ENCODE results near the gene TSHZ2.
"Not testable (repeated sequence)": the region's sequence is repeated elsewhere in the genome, so short reads cannot be mapped to it uniquely, and the experiment has no call there.

The TSHZ2 gene

DNA sequence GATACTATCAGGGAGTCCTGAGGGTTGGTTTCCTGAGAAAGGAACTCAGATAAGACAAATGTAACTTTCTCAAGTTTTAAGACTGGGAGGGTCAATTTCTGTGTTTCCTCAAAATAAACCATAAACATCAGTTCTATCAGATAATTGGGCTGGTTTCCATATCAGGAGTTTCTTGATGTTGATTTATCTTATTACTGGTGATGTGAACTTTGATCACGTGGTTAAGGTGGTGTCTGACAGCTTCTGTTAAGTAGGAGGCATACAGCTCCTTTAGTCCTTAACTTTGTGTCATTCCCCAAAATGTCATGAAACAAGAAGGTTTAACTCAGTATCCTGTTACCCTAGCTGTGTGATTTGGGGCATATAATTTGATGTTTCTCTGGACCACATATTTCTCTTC, 476.3 kb downstream of the TSHZ2 start:
- no peak overlapping the region for H3K9ac ChIP-seq (ENCODE audit: low read length)
- H3K9me3 ChIP-seq (ENCODE audit: low read length), result no peaks in the 10 kb centered on the region
- no peaks in the 10 kb centered on the region for H3K27me3 ChIP-seq (ENCODE audit: control insufficient read depth in 1 of 2, insufficient read depth in 2 of 2, low read length in 2 of 2)
- H3K4me1 ChIP-seq (ENCODE audit: insufficient read depth, low read length), result peaks cover 5% of the 10 kb centered on the region
- no peaks in the 10 kb centered on the region for H3K36me3 ChIP-seq (ENCODE audit: insufficient read depth, low read length)
- no peak overlapping the region for H3K4me3 ChIP-seq (ENCODE audit: low read depth in 1 of 2, low read length in 2 of 2)
- no peak overlapping the region for H3K27ac ChIP-seq (ENCODE audit: low read depth, low read length)

DNA sequence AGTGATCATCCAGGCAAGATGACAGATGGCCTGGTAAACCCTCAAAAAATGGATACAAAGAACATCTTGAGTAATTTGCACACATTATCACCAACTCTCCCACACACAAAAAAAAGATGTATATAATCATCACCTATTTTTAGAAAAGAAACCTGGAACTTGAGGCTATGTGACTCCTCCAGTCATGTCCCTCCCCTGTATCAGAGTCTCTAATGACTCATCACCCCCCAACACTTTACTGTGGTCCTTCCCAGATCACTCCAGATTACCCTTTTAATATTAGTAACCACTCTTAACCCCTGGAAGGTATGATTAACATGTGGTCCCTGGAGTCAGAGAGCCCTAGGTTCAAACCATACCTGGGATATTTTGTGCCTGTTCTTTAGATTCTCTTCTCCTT, 476.7 kb downstream of the TSHZ2 start:
- Histone ChIP-seq H3K27me3 (ENCODE audit: control insufficient read depth in 1 of 2, insufficient read depth in 2 of 2, low read length in 2 of 2) (no peaks in the 10 kb centered on the region), H3K9ac (ENCODE audit: low read length) (no peak overlapping the region), H3K27ac (ENCODE audit: low read depth, low read length) (no peak overlapping the region), H3K4me1 (ENCODE audit: insufficient read depth, low read length) (peaks cover 5% of the 10 kb centered on the region), H3K36me3 (ENCODE audit: insufficient read depth, low read length) (no peaks in the 10 kb centered on the region), H3K9me3 (ENCODE audit: low read length) (no peaks in the 10 kb centered on the region), H3K4me3 (ENCODE audit: low read depth in 1 of 2, low read length in 2 of 2) (no peak overlapping the region)

DNA sequence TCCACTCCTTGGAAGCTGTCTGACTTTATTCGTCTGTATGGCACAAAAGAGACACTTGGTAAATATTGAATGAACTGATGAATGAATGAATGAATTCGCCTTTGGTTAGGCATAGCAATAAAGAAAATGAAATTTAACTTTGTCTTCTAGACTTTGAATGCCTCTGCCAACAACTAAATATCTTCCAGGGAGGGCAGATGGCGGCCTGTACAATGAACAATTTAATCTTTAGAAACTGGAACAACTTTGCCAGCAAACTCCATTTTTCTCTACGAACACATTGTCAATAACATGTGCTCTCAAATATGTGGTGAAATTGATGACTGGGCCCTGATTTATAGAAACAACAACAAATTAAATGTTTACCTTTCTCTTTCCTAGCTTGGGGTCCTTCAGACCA, 480.9 kb downstream of the TSHZ2 start:
- no peak overlapping the region for H3K27ac ChIP-seq (ENCODE audit: low read depth, low read length)
- no peaks in the 10 kb centered on the region for H3K27me3 ChIP-seq (ENCODE audit: control insufficient read depth in 1 of 2, insufficient read depth in 2 of 2, low read length in 2 of 2)
- no peak overlapping the region for H3K9ac ChIP-seq (ENCODE audit: low read length)
- H3K36me3 ChIP-seq (ENCODE audit: insufficient read depth, low read length), result no peaks in the 10 kb centered on the region
- no peaks in the 10 kb centered on the region for H3K9me3 ChIP-seq (ENCODE audit: low read length)
- no peak overlapping the region for H3K4me3 ChIP-seq (ENCODE audit: low read depth in 1 of 2, low read length in 2 of 2)
- no peaks in the 10 kb centered on the region for H3K4me1 ChIP-seq (ENCODE audit: insufficient read depth, low read length)

DNA sequence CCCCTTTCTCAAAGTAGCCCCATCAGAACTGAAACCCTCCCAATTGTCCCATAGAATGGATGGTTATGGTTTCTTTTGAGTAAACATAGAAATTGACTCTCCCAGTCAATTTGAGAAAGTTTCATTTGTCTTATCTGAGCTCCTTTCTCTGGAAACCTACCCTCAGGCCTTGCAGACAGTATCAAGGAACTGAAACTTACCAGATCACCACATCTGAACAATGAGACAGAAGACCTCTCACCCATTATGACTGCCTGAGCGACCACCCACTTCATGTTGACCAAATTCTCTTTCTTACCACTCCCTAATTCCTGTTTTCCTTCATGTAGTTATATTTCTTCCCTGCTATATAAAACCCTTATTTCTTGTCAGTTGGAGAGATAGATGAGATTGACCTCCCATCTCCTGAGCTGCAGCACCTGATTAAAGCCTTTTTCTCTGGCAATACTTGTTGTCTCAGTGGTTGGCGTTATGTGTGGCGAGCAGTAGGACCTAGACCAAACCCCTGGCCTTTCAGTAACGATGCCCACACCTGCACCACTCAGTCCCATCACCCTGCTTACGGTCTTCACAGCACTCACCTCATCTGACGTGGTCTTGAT, 482.6 kb downstream of the TSHZ2 start:
- Histone ChIP-seq H3K4me3 (ENCODE audit: low read depth in 1 of 2, low read length in 2 of 2) (no peak overlapping the region), H3K36me3 (ENCODE audit: insufficient read depth, low read length) (no peaks in the 10 kb centered on the region), H3K27me3 (ENCODE audit: control insufficient read depth in 1 of 2, insufficient read depth in 2 of 2, low read length in 2 of 2) (no peaks in the 10 kb centered on the region), H3K9ac (ENCODE audit: low read length) (no peak overlapping the region), H3K9me3 (ENCODE audit: low read length) (no peaks in the 10 kb centered on the region), H3K4me1 (ENCODE audit: insufficient read depth, low read length) (no peaks in the 10 kb centered on the region), H3K27ac (ENCODE audit: low read depth, low read length) (no peak overlapping the region)

DNA sequence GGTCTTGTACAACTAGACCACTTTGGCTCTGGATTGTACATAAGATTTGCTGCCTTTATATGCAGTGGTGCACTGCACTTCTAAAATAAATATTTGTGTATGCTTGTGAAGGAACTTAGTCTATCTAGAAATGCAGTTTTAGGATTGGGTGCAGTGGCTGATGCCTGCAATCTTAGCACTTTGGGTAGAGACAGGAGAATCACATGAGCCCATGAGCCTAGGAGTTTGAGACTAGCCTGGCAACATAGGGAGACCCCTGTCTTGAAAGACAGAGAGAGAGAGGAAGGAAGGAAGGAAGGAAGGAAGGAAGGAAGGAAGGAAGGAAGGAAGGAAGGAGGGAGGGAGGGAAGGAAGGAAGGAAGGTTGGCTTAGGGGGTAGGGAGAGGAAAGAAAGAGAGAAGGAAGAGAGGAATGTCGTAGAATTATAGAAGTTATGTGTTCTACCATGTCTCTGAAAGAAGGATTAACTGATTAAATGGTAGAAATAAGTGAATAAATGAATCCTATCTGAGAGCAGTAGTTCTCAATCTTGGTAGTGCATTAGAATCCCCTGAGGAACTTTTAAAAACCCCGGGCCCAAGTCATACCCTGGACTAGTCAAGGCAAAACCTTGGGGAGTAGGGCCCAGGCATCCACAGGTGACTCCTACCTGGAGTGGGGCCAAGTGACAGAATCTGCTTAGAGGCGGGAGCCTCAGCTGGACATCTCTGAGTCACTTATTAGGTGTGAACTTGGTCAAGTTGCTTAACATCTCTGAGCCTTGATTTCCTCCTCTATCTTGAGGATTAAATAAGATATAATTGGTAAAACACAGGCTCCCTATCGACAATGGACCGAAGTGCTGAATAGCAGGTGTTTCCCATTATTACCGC, 491.2 kb downstream of the TSHZ2 start:
- H3K9ac ChIP-seq (ENCODE audit: low read length), result no peak overlapping the region
- H3K9me3 ChIP-seq (ENCODE audit: low read length), result no peaks in the 10 kb centered on the region
- H3K27ac ChIP-seq (ENCODE audit: low read depth, low read length), result no peak overlapping the region
- H3K27me3 ChIP-seq (ENCODE audit: control insufficient read depth in 1 of 2, insufficient read depth in 2 of 2, low read length in 2 of 2), result no peaks in the 10 kb centered on the region
- H3K4me1 ChIP-seq (ENCODE audit: insufficient read depth, low read length), result peaks cover 10% of the 10 kb centered on the region
- H3K4me3 ChIP-seq (ENCODE audit: low read depth in 1 of 2, low read length in 2 of 2), result no peak overlapping the region
- H3K36me3 ChIP-seq (ENCODE audit: insufficient read depth, low read length), result no peaks in the 10 kb centered on the region

DNA sequence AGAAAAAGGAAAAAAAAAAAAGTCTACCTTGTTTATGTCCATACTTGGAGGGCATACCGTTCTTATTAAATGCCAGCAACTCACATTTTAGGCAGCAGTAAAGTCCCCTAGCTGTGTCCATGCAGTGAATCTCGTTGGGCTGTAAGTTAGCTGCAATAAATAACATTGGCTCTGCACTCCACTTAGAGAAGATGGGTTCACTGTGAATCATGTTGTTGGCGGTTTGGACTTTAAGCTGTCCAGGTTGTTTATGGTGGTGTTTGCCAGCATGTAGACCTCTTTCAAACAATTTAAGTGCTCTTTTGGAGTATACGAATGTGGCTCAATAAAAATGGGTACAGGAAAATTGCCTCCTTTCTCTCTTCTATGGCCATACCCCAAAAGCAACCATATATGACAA, 494.1 kb downstream of the TSHZ2 start:
- Histone ChIP-seq H3K27ac (ENCODE audit: low read depth, low read length) (no peak overlapping the region), H3K27me3 (ENCODE audit: control insufficient read depth in 1 of 2, insufficient read depth in 2 of 2, low read length in 2 of 2) (no peaks in the 10 kb centered on the region), H3K9me3 (ENCODE audit: low read length) (no peaks in the 10 kb centered on the region), H3K9ac (ENCODE audit: low read length) (no peak overlapping the region), H3K4me1 (ENCODE audit: insufficient read depth, low read length) (peaks cover 10% of the 10 kb centered on the region), H3K36me3 (ENCODE audit: insufficient read depth, low read length) (no peaks in the 10 kb centered on the region), H3K4me3 (ENCODE audit: low read depth in 1 of 2, low read length in 2 of 2) (no peak overlapping the region)

DNA sequence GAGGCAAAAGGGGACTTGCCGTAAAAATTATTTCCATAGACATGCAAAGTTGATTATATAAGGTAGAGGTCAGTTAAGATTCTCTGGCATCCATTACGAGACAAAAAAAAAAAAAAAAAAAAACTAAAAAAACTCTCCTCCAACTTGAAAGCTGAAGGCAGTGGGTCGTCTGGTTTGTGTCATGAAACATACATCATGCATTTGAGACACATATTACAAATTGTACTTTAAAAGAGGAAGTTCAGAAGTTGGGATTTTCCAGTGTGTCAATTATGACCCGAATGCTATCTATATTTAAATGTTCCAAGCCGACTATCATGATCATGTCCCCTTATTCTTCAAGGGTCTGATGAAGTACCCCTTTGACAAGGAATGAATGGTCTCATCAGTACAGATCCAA, 496.4 kb downstream of the TSHZ2 start:
- Histone ChIP-seq H3K9me3 (ENCODE audit: low read length) (no peaks in the 10 kb centered on the region), H3K36me3 (ENCODE audit: insufficient read depth, low read length) (no peaks in the 10 kb centered on the region), H3K27me3 (ENCODE audit: control insufficient read depth in 1 of 2, insufficient read depth in 2 of 2, low read length in 2 of 2) (no peaks in the 10 kb centered on the region), H3K9ac (ENCODE audit: low read length) (no peak overlapping the region), H3K27ac (ENCODE audit: low read depth, low read length) (no peak overlapping the region), H3K4me3 (ENCODE audit: low read depth in 1 of 2, low read length in 2 of 2) (no peak overlapping the region), H3K4me1 (ENCODE audit: insufficient read depth, low read length) (peaks cover 10% of the 10 kb centered on the region)

DNA sequence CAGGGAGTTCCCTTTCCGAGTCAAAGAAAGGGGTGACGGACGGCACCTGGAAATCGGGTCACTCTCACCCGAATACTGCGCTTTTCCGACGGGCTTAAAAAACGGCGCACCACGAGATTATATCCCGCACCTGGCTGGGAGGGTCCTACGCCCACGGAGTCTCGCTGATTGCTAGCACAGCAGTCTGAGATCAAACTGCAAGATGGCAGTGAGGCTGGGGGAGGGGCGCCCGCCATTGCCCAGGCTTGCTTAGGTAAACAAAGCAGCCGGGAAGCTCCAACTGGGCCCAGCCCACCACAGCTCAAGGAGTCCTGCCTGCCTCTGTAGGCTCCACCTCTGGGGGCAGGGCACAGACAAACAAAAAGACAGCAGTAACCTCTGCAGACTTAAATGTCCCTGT, 500.7 kb downstream of the TSHZ2 start:
- H3K36me3 ChIP-seq (ENCODE audit: insufficient read depth, low read length); H3K27ac ChIP-seq (ENCODE audit: low read depth, low read length); H3K9ac ChIP-seq (ENCODE audit: low read length); H3K4me3 ChIP-seq (ENCODE audit: low read depth in 1 of 2, low read length in 2 of 2); H3K27me3 ChIP-seq (ENCODE audit: control insufficient read depth in 1 of 2, insufficient read depth in 2 of 2, low read length in 2 of 2); H3K9me3 ChIP-seq (ENCODE audit: low read length); H3K4me1 ChIP-seq (ENCODE audit: insufficient read depth, low read length): not testable (repeated sequence)

DNA sequence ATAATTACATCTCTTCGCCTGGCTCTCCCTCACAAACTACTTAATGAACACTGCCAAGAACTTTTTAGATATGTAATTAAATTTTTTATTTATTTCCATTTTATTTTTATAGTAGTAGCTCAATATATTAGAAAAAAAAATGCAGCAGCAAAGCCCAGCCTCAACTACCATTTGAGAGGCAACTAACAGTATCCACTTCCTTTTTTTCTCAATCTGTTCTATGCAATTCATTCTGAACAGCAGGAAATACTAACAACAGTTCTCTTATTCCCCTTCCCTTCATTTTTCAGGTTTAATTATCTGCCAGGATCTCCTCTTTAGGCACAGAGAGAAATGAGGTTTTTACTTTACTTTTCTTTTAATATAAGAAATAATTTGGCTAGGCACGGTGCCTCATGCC, 508.8 kb downstream of the TSHZ2 start:
- H3K27ac ChIP-seq (ENCODE audit: low read depth, low read length), result no peak overlapping the region
- H3K27me3 ChIP-seq (ENCODE audit: control insufficient read depth in 1 of 2, insufficient read depth in 2 of 2, low read length in 2 of 2), result no peaks in the 10 kb centered on the region
- H3K9me3 ChIP-seq (ENCODE audit: low read length), result no peaks in the 10 kb centered on the region
- H3K9ac ChIP-seq (ENCODE audit: low read length), result no peak overlapping the region
- H3K4me1 ChIP-seq (ENCODE audit: insufficient read depth, low read length), result no peaks in the 10 kb centered on the region
- H3K36me3 ChIP-seq (ENCODE audit: insufficient read depth, low read length), result no peaks in the 10 kb centered on the region
- H3K4me3 ChIP-seq (ENCODE audit: low read depth in 1 of 2, low read length in 2 of 2), result no peak overlapping the region

DNA sequence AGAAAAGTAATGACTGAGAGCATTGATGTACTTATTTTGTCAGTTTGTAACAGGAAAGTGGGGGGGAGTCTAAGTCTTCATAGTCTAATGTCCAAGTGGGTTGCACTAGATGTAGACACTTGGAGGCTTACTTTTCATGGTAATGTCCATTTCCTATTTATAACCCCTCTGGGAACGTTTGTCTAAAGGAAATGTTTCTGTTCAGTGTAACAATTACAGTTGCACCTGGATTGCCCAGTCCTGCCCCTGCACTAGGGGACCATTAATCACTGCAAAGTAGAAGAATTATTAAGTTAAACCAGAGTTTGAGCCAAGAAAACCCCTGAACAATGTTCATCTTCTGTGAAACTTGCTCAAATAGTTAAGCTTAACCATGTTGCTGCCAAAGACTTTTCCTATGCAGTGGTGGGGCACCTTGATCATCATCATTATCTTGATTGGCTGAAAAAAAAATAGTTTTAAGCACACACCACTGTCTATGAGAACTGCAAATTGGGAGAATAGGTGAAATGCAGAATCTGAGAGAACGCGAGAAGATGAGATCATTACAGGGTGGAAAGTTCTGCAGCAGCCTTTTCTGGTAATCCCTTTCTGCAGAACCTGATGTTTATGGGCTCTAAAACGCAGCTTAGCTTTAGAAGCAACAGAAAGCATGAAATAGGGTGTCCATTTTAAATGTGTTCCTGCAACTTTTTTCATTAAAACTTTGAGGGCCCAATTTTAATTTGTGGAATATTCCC, 515.5 kb downstream of the TSHZ2 start:
- H3K27me3 ChIP-seq (ENCODE audit: control insufficient read depth in 1 of 2, insufficient read depth in 2 of 2, low read length in 2 of 2), result no peaks in the 10 kb centered on the region
- no peak overlapping the region for H3K4me3 ChIP-seq (ENCODE audit: low read depth in 1 of 2, low read length in 2 of 2)
- H3K27ac ChIP-seq (ENCODE audit: low read depth, low read length), result no peak overlapping the region
- H3K36me3 ChIP-seq (ENCODE audit: insufficient read depth, low read length), result no peaks in the 10 kb centered on the region
- H3K4me1 ChIP-seq (ENCODE audit: insufficient read depth, low read length), result no peaks in the 10 kb centered on the region
- no peak overlapping the region for H3K9ac ChIP-seq (ENCODE audit: low read length)
- H3K9me3 ChIP-seq (ENCODE audit: low read length), result no peaks in the 10 kb centered on the region

DNA sequence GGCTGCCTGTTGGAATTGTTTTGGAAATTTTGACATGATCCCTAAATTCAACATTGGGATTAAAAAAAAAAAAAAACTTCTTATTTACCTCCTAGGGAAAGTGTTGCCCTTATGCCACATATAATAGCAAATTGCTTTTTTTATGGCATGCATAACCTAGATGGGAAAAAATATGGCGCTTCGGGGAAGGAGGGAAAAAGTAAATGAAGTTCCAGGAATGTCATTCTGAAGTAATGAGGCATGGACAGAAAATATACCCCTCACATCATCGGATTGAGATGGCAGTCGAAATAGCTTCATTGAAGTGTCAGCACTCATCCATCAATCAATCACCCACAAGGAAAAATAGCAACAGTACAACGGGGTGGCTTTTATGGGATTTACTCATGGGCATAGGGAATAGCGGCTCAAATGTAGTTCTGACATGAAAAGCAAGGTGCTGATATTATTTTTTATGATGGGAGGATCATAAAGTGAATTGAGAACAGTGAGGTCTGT, 516.7 kb downstream of the TSHZ2 start:
- H3K36me3 ChIP-seq (ENCODE audit: insufficient read depth, low read length), result no peaks in the 10 kb centered on the region
- H3K27me3 ChIP-seq (ENCODE audit: control insufficient read depth in 1 of 2, insufficient read depth in 2 of 2, low read length in 2 of 2), result no peaks in the 10 kb centered on the region
- H3K4me1 ChIP-seq (ENCODE audit: insufficient read depth, low read length), result no peaks in the 10 kb centered on the region
- H3K9ac ChIP-seq (ENCODE audit: low read length), result no peak overlapping the region
- H3K9me3 ChIP-seq (ENCODE audit: low read length), result no peaks in the 10 kb centered on the region
- no peak overlapping the region for H3K27ac ChIP-seq (ENCODE audit: low read depth, low read length)
- no peak overlapping the region for H3K4me3 ChIP-seq (ENCODE audit: low read depth in 1 of 2, low read length in 2 of 2)

Measured in muscle layer of colon (tissue), 2 donors.